Measurements from ENCODE around the gene CCDC149.

The CCDC149 gene

DNA sequence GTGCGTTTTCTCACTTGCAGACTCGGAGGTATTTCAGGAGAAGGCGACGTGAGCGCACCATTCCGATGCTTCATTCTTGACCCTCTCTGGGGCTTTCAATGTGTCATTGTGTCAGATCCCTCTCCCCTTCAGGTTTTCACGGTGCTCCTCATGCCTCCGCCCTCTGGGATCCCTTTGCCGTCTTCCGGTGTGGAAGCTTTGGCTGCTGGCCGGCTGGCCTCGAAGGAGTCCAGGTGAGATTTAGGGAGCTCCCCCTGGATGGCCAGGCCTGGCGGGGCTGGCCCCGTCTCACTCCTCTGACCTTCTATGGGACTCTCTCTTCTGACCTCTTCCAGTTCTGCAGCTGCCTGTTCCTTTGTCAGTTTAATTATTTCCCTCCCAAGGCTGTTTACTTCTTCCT lies 104.6 kb downstream of the CCDC149 start:
- TF ChIP-seq, protein P1, sequence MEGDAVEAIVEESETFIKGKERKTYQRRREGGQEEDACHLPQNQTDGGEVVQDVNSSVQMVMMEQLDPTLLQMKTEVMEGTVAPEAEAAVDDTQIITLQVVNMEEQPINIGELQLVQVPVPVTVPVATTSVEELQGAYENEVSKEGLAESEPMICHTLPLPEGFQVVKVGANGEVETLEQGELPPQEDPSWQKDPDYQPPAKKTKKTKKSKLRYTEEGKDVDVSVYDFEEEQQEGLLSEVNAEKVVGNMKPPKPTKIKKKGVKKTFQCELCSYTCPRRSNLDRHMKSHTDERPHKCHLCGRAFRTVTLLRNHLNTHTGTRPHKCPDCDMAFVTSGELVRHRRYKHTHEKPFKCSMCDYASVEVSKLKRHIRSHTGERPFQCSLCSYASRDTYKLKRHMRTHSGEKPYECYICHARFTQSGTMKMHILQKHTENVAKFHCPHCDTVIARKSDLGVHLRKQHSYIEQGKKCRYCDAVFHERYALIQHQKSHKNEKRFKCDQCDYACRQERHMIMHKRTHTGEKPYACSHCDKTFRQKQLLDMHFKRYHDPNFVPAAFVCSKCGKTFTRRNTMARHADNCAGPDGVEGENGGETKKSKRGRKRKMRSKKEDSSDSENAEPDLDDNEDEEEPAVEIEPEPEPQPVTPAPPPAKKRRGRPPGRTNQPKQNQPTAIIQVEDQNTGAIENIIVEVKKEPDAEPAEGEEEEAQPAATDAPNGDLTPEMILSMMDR (IDR thresholded peaks at IDR 0.05; ENCODE audit: control insufficient read depth, insufficient read depth, low read depth, low read length, missing control alignments): no peak
- DNase-seq (ENCODE audit: low read depth): no peak
- H3K4me3 ChIP-seq (ENCODE audit: control insufficient read depth, low read depth, low read length): no peak overlapping the region

DNA sequence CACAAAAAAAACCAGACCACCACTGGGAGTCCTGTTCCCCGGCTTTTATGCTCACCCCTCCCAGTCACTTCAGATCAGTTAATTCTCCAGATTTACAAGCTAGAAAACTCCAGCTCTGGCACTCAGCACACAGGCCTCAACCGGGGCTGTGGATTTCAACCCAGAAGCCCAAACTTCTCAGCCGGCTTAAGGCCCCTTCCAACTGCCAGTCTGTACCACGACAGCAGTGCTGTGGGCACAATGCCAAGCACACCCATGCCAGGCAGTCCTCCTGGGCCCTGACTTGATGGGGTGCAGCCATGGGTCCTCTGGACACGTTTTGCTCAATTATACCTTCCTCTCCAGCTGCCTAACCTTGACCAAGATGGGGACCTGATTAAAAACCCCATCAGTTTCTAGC lies 105.2 kb downstream of the CCDC149 start:
- TF ChIP-seq, protein P1 (IDR thresholded peaks at IDR 0.05; ENCODE audit: control insufficient read depth, insufficient read depth, low read depth, low read length, missing control alignments): no peak
- no peak for DNase-seq (ENCODE audit: low read depth)
- no peak overlapping the region for H3K4me3 ChIP-seq (ENCODE audit: control insufficient read depth, low read depth, low read length)

DNA sequence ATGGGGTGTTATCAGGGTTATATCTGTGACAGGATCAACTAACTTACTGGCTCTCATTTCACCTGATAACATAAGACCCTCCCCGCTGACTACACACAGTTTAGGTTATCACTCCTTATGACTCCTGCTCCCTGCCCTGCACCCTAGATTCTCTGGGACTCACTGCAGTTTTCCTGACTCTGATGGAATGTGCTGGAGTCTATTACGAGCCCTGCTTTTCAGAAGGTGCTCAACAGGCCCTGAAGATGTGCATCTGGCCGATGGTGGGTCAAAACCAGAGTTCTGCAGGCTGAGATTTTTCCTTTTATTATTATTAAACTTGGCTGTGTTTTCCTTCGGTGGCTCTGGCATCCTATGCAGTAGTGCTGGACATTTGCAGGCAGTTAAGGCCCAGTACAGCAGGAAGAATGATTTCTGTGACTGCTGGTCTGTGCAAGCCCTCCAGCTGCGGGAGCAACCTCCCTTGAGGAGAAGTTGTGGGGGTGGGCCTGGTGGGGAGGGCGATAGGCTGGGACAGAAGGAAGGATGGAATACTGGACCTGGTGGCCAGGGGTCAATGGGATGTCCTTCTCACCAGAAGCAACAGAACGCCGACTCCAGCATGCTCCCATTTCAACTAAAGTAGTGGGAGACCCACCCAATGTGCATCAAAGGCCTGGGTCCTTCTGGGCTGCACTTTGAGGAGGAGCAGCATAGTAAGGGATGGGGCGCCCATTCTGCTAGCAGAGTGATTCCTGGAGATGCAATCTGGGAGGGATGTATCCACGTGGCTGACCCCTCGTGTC lies 106.4 kb downstream of the CCDC149 start:
- no peak for DNase-seq (ENCODE audit: low read depth)
- TF ChIP-seq, protein P1 (IDR thresholded peaks at IDR 0.05; ENCODE audit: control insufficient read depth, insufficient read depth, low read depth, low read length, missing control alignments): no peak
- no peak overlapping the region for H3K4me3 ChIP-seq (ENCODE audit: control insufficient read depth, low read depth, low read length)

DNA sequence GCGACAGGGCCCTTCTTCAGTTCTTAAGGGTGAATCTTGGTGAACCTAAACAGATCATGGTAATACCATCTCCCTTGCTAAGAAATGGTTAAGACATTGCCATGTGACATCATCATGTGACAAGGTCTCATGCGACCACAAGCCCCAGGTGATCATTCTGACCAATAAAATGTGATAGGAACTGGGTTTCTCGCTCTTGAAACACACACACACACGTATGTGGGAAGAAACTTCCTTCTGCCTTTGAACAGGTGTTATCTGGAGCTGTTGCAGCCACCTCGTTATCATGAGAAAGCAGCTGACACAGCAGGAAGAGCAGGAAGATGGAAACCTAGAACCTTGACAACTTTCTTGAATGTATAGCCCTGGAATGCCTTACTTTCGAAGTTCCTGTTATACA lies 107.3 kb downstream of the CCDC149 start:
- H3K4me3 ChIP-seq (ENCODE audit: control insufficient read depth, low read depth, low read length): no peak overlapping the region
- TF ChIP-seq, protein P1 (IDR thresholded peaks at IDR 0.05; ENCODE audit: control insufficient read depth, insufficient read depth, low read depth, low read length, missing control alignments): no peak
- no peak for DNase-seq (ENCODE audit: low read depth)

DNA sequence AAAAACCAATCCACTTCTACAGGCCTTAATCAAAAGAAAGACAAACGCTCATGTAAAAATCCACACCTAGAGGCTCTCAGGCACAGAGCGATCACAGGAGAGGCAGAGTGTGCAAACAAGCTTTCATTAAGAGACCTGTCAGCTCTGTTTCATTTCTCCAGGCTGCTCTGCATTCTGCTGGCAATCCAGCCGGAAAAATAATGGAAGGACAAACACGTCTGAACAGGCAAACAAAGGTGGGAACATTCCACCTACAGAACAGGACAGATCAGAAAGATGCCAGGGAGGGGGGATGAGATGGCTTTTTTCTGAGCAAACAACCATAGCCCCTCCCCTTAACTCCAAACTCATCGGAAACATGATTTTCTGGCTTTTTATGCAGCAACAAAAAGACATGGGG lies 107.8 kb downstream of the CCDC149 start:
- TF ChIP-seq, protein P1 (IDR thresholded peaks at IDR 0.05; ENCODE audit: control insufficient read depth, insufficient read depth, low read depth, low read length, missing control alignments): no peak
- H3K4me3 ChIP-seq (ENCODE audit: control insufficient read depth, low read depth, low read length): no peak overlapping the region
- no peak for DNase-seq (ENCODE audit: low read depth)

DNA sequence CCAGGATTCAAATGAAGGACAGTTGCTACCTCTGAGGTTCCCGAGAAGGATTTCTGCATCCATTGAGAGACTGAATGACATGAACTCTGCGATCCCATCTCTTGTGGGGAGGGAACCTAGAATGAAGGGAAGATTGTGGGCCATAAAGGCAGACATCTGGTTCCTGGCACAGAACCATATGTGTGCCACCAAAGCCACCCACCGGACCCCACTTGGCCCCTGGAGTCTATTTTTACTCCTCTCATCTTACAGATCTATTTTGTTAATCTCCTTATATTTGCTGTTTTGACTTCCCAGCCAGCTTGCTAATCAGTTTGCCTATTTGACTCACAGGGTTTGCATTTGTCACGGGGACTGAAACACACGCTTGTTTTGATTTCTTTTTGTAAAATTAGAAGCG lies 110.2 kb downstream of the CCDC149 start:
- TF ChIP-seq, protein P1 (IDR thresholded peaks at IDR 0.05; ENCODE audit: control insufficient read depth, insufficient read depth, low read depth, low read length, missing control alignments): no peak
- no peak for DNase-seq (ENCODE audit: low read depth)
- no peak overlapping the region for H3K4me3 ChIP-seq (ENCODE audit: control insufficient read depth, low read depth, low read length)

Measured in AG09309 (cell line).